Fibroblast of lung (primary cell): ENCODE results near the gene ZNF408. TPM values are rescaled to one million over a fixed set of nuclear protein-coding genes. Genes with fewer than 3 reads are reported as not detected.

ENCODE experiments used
- DNase-seq, 2 donors: peaks; one replicate each; pipeline versions ENCODE4 v3.0.0 to v3.0.0-alpha.2; 2010; ENCODE audit warnings: low read depth in 2 of 2
- H2AFZ ChIP-seq: 2 replicates; pipeline ENCODE4 v1.5.1; 2012; ENCODE audit warnings: low read length, control low read depth, inconsistent platforms
- H3K27ac ChIP-seq: 2 replicates; pipeline ENCODE4 v1.5.1; 2011; ENCODE audit warnings: low read length, control low read depth; ENCODE audit not compliant: insufficient read depth
- H3K27me3 ChIP-seq: 2 replicates; pipeline ENCODE4 v1.5.1; 2011; ENCODE audit warnings: mild to moderate bottlenecking, low read length; ENCODE audit not compliant: control insufficient read depth, insufficient read depth
- H3K36me3 ChIP-seq: 2 replicates; pipeline ENCODE4 v1.5.1; 2011; ENCODE audit warnings: low read length; ENCODE audit not compliant: control insufficient read depth, insufficient read depth
- H3K4me1 ChIP-seq: 2 replicates; pipeline ENCODE4 v1.5.1; 2011; ENCODE audit warnings: low read length; ENCODE audit not compliant: control insufficient read depth, insufficient read depth; ENCODE audit errors: extremely low read depth
- H3K4me2 ChIP-seq: 2 replicates; pipeline ENCODE4 v1.5.1; 2011; ENCODE audit warnings: low read length, control low read depth; ENCODE audit not compliant: insufficient read depth; ENCODE audit errors: extremely low read depth
- H3K4me3 ChIP-seq, 4 experiments: fragments of 200-600 bp in 1 of 4; sonication (generic) in 1 of 4; replicated peaks in 1 of 4; 2 replicates each; pipeline ENCODE4 v1.5.1; 2011 to 2016; ENCODE audit warnings: low read length in 4 of 4, low read depth in 3 of 4, mild to moderate bottlenecking in 3 of 4, control low read depth in 2 of 4, inconsistent platforms in 1 of 4, mixed read lengths in 1 of 4; ENCODE audit not compliant: insufficient read depth in 1 of 4; ENCODE audit errors: control extremely low read depth in 1 of 4
- H3K79me2 ChIP-seq: 2 replicates; pipeline ENCODE4 v1.5.1; 2012; ENCODE audit warnings: mild to moderate bottlenecking, low read length, inconsistent platforms; ENCODE audit not compliant: control insufficient read depth, insufficient read depth
- H3K9ac ChIP-seq: 2 replicates; pipeline ENCODE4 v1.5.1; 2011; ENCODE audit warnings: mild to moderate bottlenecking, low read length, control low read depth; ENCODE audit not compliant: insufficient read depth
- H3K9me3 ChIP-seq: 2 replicates; pipeline ENCODE4 v1.5.1; 2012; ENCODE audit warnings: low read depth, low read length; ENCODE audit not compliant: control insufficient read depth, insufficient read depth
- H4K20me1 ChIP-seq: 2 replicates; pipeline ENCODE4 v1.5.1; 2011; ENCODE audit warnings: low read length; ENCODE audit not compliant: control insufficient read depth, insufficient read depth; ENCODE audit errors: extremely low read depth
- EZH2 ChIP-seq: IDR thresholded peaks from 2 replicates; pipeline ENCODE4 v1.5.1; 2012; ENCODE audit warnings: low read length, control low read depth, mild to moderate bottlenecking; ENCODE audit errors: missing control alignments
- polyA plus RNA-seq, 2 donors: library from polyadenylated mRNA; depleted of rRNA in 1 of 2; stranded (reverse) in 1 of 2; unstranded in 1 of 2; fragments of >200 nt; gene quantifications; 2 replicates each; pipeline ENCODE4 v1.2.1, GENCODE V29; 2011 to 2012; ENCODE audit warnings: missing spikeins in 1 of 2
- total RNA-seq: library from RNA; depleted of rRNA; stranded (reverse); fragments of >200 nt; gene quantifications from 2 replicates; pipeline ENCODE4 v1.2.1, GENCODE V29; 2014
- TF ChIP-seq, protein P1 (sequence below), 2 donors: IDR thresholded peaks in 1 of 2; conservative IDR thresholded peaks in 1 of 2; 1 replicate in 1 of 2; 2 replicates in 1 of 2; pipeline ENCODE4 v1.5.1; 2011 to 2012; ENCODE audit warnings: low read length in 2 of 2, control low read depth in 1 of 2, inconsistent platforms in 1 of 2, low read depth in 1 of 2, mild to moderate bottlenecking in 1 of 2

Gene ZNF408
- total and polyA plus RNA-seq, 2 donors (not counting 1 experiment from before 2014, with no cell fraction given) = 4.2 to 7.9 TPM

- Histone ChIP-seq H3K9me3 (no peaks in the 10 kb centered on the region), H3K36me3 (peaks cover 9% of the 10 kb centered on the region), H3K79me2 (no peaks in the 10 kb centered on the region), H3K4me1 (no peaks in the 10 kb centered on the region), H3K4me2 (no peak overlapping the region), H3K9ac (no peak overlapping the region), H3K27ac (no peak overlapping the region), H3K27me3 (no peaks in the 10 kb centered on the region), H2AFZ (no peak overlapping the region), H4K20me1 (no peaks in the 10 kb centered on the region), H3K4me3 (no peak overlapping the region)
- no peak for DNase-seq
- TF ChIP-seq, protein P1, sequence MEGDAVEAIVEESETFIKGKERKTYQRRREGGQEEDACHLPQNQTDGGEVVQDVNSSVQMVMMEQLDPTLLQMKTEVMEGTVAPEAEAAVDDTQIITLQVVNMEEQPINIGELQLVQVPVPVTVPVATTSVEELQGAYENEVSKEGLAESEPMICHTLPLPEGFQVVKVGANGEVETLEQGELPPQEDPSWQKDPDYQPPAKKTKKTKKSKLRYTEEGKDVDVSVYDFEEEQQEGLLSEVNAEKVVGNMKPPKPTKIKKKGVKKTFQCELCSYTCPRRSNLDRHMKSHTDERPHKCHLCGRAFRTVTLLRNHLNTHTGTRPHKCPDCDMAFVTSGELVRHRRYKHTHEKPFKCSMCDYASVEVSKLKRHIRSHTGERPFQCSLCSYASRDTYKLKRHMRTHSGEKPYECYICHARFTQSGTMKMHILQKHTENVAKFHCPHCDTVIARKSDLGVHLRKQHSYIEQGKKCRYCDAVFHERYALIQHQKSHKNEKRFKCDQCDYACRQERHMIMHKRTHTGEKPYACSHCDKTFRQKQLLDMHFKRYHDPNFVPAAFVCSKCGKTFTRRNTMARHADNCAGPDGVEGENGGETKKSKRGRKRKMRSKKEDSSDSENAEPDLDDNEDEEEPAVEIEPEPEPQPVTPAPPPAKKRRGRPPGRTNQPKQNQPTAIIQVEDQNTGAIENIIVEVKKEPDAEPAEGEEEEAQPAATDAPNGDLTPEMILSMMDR (conservative IDR thresholded peaks at IDR 0.05 in 1 of 2, IDR thresholded peaks at IDR 0.05 in 1 of 2; ENCODE audit: low read depth in 1 of 2, low read length in 2 of 2) = no peak
- no peak for TF ChIP-seq EZH2
Measured at GRCh38 chr11:46741600-46742484, 41.0 kb downstream of the ZNF408 start.

DNA sequence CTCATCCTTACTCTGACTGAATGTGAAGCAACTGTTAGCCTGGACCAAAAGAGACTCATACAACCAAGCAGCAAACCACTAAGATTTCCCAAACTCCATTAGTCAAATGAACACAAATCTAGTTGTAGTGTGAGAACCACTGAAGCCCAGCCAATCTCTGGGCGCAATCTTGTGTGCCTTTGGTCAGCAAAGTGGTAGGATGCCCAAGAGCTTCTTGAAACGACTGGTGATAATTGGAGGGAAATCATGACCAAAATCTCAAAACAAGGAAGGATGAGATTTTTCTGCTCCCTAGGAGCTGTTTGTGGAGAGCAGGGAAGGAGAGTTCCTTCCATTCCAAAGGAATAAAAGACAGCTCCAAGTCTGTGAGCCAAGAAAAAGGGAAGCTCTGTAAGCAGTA lies 42.2 kb downstream of the ZNF408 start:
- H2AFZ ChIP-seq = no peak overlapping the region
- no peak overlapping the region for H3K27ac ChIP-seq
- no peak for TF ChIP-seq EZH2
- TF ChIP-seq, protein P1 (conservative IDR thresholded peaks at IDR 0.05 in 1 of 2, IDR thresholded peaks at IDR 0.05 in 1 of 2; ENCODE audit: low read depth in 1 of 2, low read length in 2 of 2) = no peak
- no peaks in the 10 kb centered on the region for H4K20me1 ChIP-seq
- no peaks in the 10 kb centered on the region for H3K27me3 ChIP-seq
- no peaks in the 10 kb centered on the region for H3K9me3 ChIP-seq
- H3K4me3 ChIP-seq = no peak overlapping the region
- peaks cover 9% of the 10 kb centered on the region for H3K36me3 ChIP-seq
- H3K9ac ChIP-seq = no peak overlapping the region
- no peak overlapping the region for H3K4me2 ChIP-seq
- H3K4me1 ChIP-seq = no peaks in the 10 kb centered on the region
- H3K79me2 ChIP-seq = no peaks in the 10 kb centered on the region
- DNase-seq = no peak

- Histone ChIP-seq H3K9me3 (no peaks in the 10 kb centered on the region), H4K20me1 (no peaks in the 10 kb centered on the region), H3K36me3 (peaks cover 9% of the 10 kb centered on the region), H3K79me2 (no peaks in the 10 kb centered on the region), H3K4me3 (no peak overlapping the region), H3K27me3 (no peaks in the 10 kb centered on the region), H3K9ac (no peak overlapping the region), H3K27ac (no peak overlapping the region), H3K4me1 (no peaks in the 10 kb centered on the region), H2AFZ (no peak overlapping the region), H3K4me2 (no peak overlapping the region)
- DNase-seq = no peak
- TF ChIP-seq, protein P1 (conservative IDR thresholded peaks at IDR 0.05 in 1 of 2, IDR thresholded peaks at IDR 0.05 in 1 of 2; ENCODE audit: low read depth in 1 of 2, low read length in 2 of 2) = no peak
- no peak for TF ChIP-seq EZH2
Measured at GRCh38 chr11:46743693-46744339, 43.0 kb downstream of the ZNF408 start.
